Measurements from ENCODE around the gene USP36.

DNA sequence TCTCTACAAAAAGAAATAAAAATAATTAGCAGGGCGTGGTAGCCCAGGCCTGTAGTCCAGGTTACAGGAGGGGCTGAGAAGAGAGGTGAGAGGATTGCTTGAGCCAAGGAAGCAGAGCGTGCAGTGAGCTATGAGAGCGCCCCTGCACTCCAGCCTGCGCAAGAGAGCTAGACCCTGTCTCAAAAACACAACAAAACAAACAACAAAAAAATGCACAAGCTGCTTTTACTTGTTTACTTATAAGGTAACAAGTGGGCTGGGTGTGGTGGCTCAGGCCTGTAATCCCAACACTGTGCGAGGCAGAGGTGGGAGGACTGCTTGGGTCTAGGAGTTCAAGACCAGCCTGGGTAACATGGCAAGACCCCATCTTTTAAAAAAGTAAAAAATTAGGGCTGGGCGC is 60.3 kb downstream of the USP36 start:
- TF ChIP-seq, protein P1, sequence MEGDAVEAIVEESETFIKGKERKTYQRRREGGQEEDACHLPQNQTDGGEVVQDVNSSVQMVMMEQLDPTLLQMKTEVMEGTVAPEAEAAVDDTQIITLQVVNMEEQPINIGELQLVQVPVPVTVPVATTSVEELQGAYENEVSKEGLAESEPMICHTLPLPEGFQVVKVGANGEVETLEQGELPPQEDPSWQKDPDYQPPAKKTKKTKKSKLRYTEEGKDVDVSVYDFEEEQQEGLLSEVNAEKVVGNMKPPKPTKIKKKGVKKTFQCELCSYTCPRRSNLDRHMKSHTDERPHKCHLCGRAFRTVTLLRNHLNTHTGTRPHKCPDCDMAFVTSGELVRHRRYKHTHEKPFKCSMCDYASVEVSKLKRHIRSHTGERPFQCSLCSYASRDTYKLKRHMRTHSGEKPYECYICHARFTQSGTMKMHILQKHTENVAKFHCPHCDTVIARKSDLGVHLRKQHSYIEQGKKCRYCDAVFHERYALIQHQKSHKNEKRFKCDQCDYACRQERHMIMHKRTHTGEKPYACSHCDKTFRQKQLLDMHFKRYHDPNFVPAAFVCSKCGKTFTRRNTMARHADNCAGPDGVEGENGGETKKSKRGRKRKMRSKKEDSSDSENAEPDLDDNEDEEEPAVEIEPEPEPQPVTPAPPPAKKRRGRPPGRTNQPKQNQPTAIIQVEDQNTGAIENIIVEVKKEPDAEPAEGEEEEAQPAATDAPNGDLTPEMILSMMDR (IDR thresholded peaks at IDR 0.05; ENCODE audit: insufficient read depth, low read length, poor library complexity, severe bottlenecking): no peak
- TF ChIP-seq EZH2phosphoT487 (conservative IDR thresholded peaks at IDR 0.05; ENCODE audit: low read length): no peak

Measured in SU-DHL-6 (cell line).